NCI-H524 treated with DMSO at 0.1 percent for 48 hours (cell line): Measurements from ENCODE around the gene TPST2.
"Not testable (repeated sequence)": the region's sequence is repeated elsewhere in the genome, so short reads cannot be mapped to it uniquely, and the experiment has no call there.

Source experiments
- DNase-seq: peaks from one replicate; lab custom pipeline; 2025; lab: John Stamatoyannopoulos, UW

The TPST2 gene

GRCh38 chr22:26528518-26528917 is 61.4 kb downstream of the TPST2 start:
- DNase-seq, result not testable (repeated sequence)

GRCh38 chr22:26527574-26528465 is 62.1 kb downstream of the TPST2 start:
- peak; percentile 16 for DNase-seq

GRCh38 chr22:26527167-26527566 is 62.8 kb downstream of the TPST2 start:
- DNase-seq, result no peak

- no peak for DNase-seq
These were observed 63.9 kb downstream of the TPST2 start for GRCh38 chr22:26525946-26526564.

- no peak for DNase-seq
These were observed 65.1 kb downstream of the TPST2 start for GRCh38 chr22:26524870-26525269.

GRCh38 chr22:26522592-26522991 is 67.3 kb downstream of the TPST2 start:
- no peak for DNase-seq

- no peak for DNase-seq
These were observed 67.9 kb downstream of the TPST2 start for GRCh38 chr22:26522012-26522411.

GRCh38 chr22:26517429-26517828 is 72.5 kb downstream of the TPST2 start:
- no peak for DNase-seq

- no peak for DNase-seq
These were observed 73.4 kb downstream of the TPST2 start for GRCh38 chr22:26516503-26516902.

GRCh38 chr22:26515931-26516330 is 74.0 kb downstream of the TPST2 start:
- DNase-seq, result no peak

GRCh38 chr22:26514419-26515161 is 75.3 kb downstream of the TPST2 start:
- DNase-seq, result no peak

- DNase-seq, result no peak
These were observed 76.1 kb downstream of the TPST2 start for GRCh38 chr22:26513838-26514237.

GRCh38 chr22:26512149-26512793 is 77.7 kb downstream of the TPST2 start, which contains the start of gene TFIP11:
Gene TFIP11, minus strand, starts transcription at chr22:26512473. Its CDS starts 2,201 bp downstream, at chr22:26510272.
- peak; percentile 57 for DNase-seq

GRCh38 chr22:26508148-26508547 is 81.8 kb downstream of the TPST2 start:
- DNase-seq, result no peak

- DNase-seq, result no peak
These were observed 86.2 kb downstream of the TPST2 start for GRCh38 chr22:26503758-26504157.

- DNase-seq, result no peak
These were observed 87.0 kb downstream of the TPST2 start for GRCh38 chr22:26502688-26503561.

GRCh38 chr22:26501996-26502395 is 87.9 kb downstream of the TPST2 start:
- no peak for DNase-seq

- DNase-seq, result no peak
These were observed 90.7 kb downstream of the TPST2 start for GRCh38 chr22:26499188-26499703.

GRCh38 chr22:26496456-26496855 is 93.5 kb downstream of the TPST2 start:
- DNase-seq, result no peak

- DNase-seq, result no peak
These were observed 95.4 kb downstream of the TPST2 start for GRCh38 chr22:26494506-26494905.

GRCh38 chr22:26492220-26492619 is 97.7 kb downstream of the TPST2 start:
- DNase-seq, result no peak
